Stomach (tissue), 4 donors: ENCODE data around the gene AIP.

Experiments used
- POLR2AphosphoS5 ChIP-seq, 3 donors: sonication (generic); formaldehyde crosslinking; IDR thresholded peaks; one replicate each; pipeline ENCODE4 v1.6.1; 2016; ENCODE audit warnings: antibody characterized with exemption in 3 of 3
- TF ChIP-seq, protein P1 (sequence below), 7 experiments: fragments of 450-650 bp in 4 of 7; fragments of 200-600 bp in 3 of 7; sonication (generic) in 3 of 7; IDR thresholded peaks; one replicate each; pipeline ENCODE4 v1.5.1; 2016 to 2019; ENCODE audit warnings: antibody characterized with exemption in 7 of 7, control low read depth in 2 of 7, mild to moderate bottlenecking in 1 of 7

DNA sequence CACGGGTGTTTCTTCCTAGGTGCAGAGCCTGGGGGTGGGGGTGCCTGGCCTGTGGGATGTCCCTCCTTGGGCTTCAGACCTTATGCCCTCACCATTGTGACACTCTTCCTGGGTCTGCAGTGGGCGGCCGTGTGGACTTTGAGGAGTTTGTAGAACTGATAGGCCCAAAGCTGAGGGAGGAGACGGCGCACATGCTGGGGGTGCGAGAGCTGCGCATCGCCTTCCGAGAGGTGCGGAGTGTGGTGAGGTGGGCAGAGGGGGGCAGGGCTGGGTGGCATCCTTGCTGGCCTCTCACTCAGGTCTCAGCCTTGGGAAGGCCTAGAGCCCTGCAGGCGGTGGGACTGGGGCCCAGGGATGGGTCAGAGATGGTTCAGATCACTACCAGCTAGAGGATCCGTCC lies 25.4 kb upstream of the AIP start:
- TF ChIP-seq, protein P1, sequence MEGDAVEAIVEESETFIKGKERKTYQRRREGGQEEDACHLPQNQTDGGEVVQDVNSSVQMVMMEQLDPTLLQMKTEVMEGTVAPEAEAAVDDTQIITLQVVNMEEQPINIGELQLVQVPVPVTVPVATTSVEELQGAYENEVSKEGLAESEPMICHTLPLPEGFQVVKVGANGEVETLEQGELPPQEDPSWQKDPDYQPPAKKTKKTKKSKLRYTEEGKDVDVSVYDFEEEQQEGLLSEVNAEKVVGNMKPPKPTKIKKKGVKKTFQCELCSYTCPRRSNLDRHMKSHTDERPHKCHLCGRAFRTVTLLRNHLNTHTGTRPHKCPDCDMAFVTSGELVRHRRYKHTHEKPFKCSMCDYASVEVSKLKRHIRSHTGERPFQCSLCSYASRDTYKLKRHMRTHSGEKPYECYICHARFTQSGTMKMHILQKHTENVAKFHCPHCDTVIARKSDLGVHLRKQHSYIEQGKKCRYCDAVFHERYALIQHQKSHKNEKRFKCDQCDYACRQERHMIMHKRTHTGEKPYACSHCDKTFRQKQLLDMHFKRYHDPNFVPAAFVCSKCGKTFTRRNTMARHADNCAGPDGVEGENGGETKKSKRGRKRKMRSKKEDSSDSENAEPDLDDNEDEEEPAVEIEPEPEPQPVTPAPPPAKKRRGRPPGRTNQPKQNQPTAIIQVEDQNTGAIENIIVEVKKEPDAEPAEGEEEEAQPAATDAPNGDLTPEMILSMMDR (IDR thresholded peaks at IDR 0.05): no peak
- no peak for TF ChIP-seq POLR2AphosphoS5 (IDR thresholded peaks at IDR 0.05)
